ENCODE measurements around the gene GTF2F2. TPM values are rescaled to one million over a fixed set of nuclear protein-coding genes. Genes with fewer than 3 reads are reported as not detected.

The GTF2F2 gene
- total and polyA plus RNA-seq, 2 donors (not counting 3 experiments of a cell fraction or from before 2014, with no cell fraction given): 7.5 to 23.6 TPM

DNA sequence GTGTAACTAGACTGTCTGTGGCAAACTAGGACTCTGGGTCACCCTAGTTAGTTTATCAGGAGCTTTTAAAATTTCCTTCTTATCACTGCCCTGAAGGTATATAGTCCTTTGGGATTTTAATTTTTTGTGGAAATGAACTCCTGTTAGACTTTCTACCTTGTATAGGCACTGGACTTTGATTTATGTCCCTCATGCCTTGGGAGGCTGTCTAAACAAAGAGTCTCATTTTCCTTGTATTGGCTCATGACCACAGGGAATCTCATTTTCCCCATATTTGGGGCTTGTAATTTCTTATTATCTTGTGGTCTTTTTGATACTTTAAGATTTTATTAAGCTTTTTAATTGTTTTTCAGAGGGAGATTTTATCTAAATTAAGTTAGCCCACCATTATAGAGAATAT lies 59.1 kb downstream of the GTF2F2 start:
- POLR2A ChIA-PET: no interaction called here
- H2AFZ ChIP-seq (ENCODE audit: low read depth, low read length): no peak overlapping the region
- H3K79me2 ChIP-seq (ENCODE audit: control insufficient read depth, insufficient read depth, low read length): peaks cover 14% of the 10 kb centered on the region
- FAIRE-seq (no peak), DNase-seq (ENCODE audit: low read depth, low spot score) (no peak)
- no peaks in the 10 kb centered on the region for H3K9me3 ChIP-seq (replicated peaks; ENCODE audit: control insufficient read depth, insufficient read depth, low read length)
- H3K9ac ChIP-seq (replicated peaks; ENCODE audit: extremely low read depth, insufficient read depth, low read length): no peak overlapping the region
- peaks cover 3% of the 10 kb centered on the region for H3K9me1 ChIP-seq (replicated peaks; ENCODE audit: control insufficient read depth, extremely low read depth, insufficient read depth, low read length)
- H3K4me1 ChIP-seq (ENCODE audit: control insufficient read depth, extremely low read depth, insufficient read depth, low read length): no peaks in the 10 kb centered on the region
- no peaks in the 10 kb centered on the region for H3K36me3 ChIP-seq (ENCODE audit: control insufficient read depth in 2 of 2, extremely low read depth in 1 of 2, insufficient read depth in 2 of 2, low read length in 2 of 2)
- no peaks in the 10 kb centered on the region for H3K27me3 ChIP-seq (ENCODE audit: control insufficient read depth in 2 of 2, insufficient read depth in 2 of 2, low read length in 2 of 2)
- H4K20me1 ChIP-seq (replicated peaks; ENCODE audit: control insufficient read depth, extremely low read depth, insufficient read depth, low read length): no peaks in the 10 kb centered on the region
- no peak overlapping the region for H3K4me3 ChIP-seq (replicated peaks in 1 of 3; ENCODE audit: insufficient read depth in 1 of 3, low read depth in 1 of 3, low read length in 3 of 3)
- CTCF ChIA-PET: no interaction called here
- no TSS peak for BruUV-seq (replicated peaks)
- intact Hi-C loops (cut with micrococcal nuclease): no loop called here
- no peak overlapping the region for H3K4me2 ChIP-seq (ENCODE audit: insufficient read depth, low read length)
- no peak overlapping the region for H3K27ac ChIP-seq (ENCODE audit: insufficient read depth, low read depth, low read length)
- dilution Hi-C loops (cut with MboI; ENCODE audit: extremely low pct_ligation_motif_present, low sequenced_read_pairs): no loop called here
- TF ChIP-seq POLR2A (IDR thresholded peaks at IDR 0.05; ENCODE audit: low read depth, low read length): no peak
- no peak for TF ChIP-seq JUN (IDR thresholded peaks at IDR 0.05; ENCODE audit: borderline replicate concordance, insufficient read depth, insufficient read length, low read depth)
- no peak for TF ChIP-seq FOS (IDR thresholded peaks at IDR 0.05; ENCODE audit: borderline replicate concordance, insufficient read depth, low read length)
- TF ChIP-seq, protein P1, sequence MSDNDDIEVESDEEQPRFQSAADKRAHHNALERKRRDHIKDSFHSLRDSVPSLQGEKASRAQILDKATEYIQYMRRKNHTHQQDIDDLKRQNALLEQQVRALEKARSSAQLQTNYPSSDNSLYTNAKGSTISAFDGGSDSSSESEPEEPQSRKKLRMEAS (IDR thresholded peaks at IDR 0.05; ENCODE audit: insufficient read depth, insufficient read length): no peak
- TF ChIP-seq EZH2 (IDR thresholded peaks at IDR 0.05; ENCODE audit: borderline replicate concordance, low read depth, low read length, severe bottlenecking): no peak
- no peak for TF ChIP-seq MYC (IDR thresholded peaks at IDR 0.05; ENCODE audit: low read depth, low read length)
- TF ChIP-seq, protein P2, sequence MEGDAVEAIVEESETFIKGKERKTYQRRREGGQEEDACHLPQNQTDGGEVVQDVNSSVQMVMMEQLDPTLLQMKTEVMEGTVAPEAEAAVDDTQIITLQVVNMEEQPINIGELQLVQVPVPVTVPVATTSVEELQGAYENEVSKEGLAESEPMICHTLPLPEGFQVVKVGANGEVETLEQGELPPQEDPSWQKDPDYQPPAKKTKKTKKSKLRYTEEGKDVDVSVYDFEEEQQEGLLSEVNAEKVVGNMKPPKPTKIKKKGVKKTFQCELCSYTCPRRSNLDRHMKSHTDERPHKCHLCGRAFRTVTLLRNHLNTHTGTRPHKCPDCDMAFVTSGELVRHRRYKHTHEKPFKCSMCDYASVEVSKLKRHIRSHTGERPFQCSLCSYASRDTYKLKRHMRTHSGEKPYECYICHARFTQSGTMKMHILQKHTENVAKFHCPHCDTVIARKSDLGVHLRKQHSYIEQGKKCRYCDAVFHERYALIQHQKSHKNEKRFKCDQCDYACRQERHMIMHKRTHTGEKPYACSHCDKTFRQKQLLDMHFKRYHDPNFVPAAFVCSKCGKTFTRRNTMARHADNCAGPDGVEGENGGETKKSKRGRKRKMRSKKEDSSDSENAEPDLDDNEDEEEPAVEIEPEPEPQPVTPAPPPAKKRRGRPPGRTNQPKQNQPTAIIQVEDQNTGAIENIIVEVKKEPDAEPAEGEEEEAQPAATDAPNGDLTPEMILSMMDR (IDR thresholded peaks at IDR 0.05; ENCODE audit: extremely low read depth in 1 of 2, insufficient read depth in 1 of 2, low read depth in 1 of 2, low read length in 2 of 2): no peak
- TF ChIP-seq GATA2 (IDR thresholded peaks at IDR 0.05; ENCODE audit: insufficient read depth, insufficient read length, low read depth, low read length): no peak
